WTC11 (cell line): Measurements from ENCODE around the gene PSMC1.

Experiments used
- ETV6 ChIP-seq: sonication (generic); formaldehyde crosslinking; IDR thresholded peaks from 2 replicates; pipeline ENCODE4 v1.8.1; 2022; ENCODE audit warnings: mild to moderate bottlenecking, missing genetic modification reagents
- FOXP1 ChIP-seq: sonication (generic); formaldehyde crosslinking; IDR thresholded peaks from 2 replicates; pipeline ENCODE4 v1.8.0; 2022; ENCODE audit warnings: missing genetic modification reagents, mild to moderate bottlenecking, moderate library complexity, borderline replicate concordance
- GABPB1 ChIP-seq: sonication (generic); formaldehyde crosslinking; IDR thresholded peaks from 2 replicates; pipeline ENCODE4 v1.8.1; 2023; ENCODE audit warnings: mild to moderate bottlenecking, missing genetic modification reagents
- MYBL2 ChIP-seq: sonication (generic); formaldehyde crosslinking; IDR thresholded peaks from 2 replicates; pipeline ENCODE4 v1.8.1; 2023; ENCODE audit warnings: mild to moderate bottlenecking, moderate library complexity, missing genetic modification reagents
- RELA ChIP-seq: sonication (generic); formaldehyde crosslinking; IDR thresholded peaks from 2 replicates; pipeline ENCODE4 v1.8.1; 2022; ENCODE audit warnings: missing genetic modification reagents, mild to moderate bottlenecking, borderline replicate concordance
- SMAD3 ChIP-seq: sonication (generic); formaldehyde crosslinking; IDR thresholded peaks from 2 replicates; pipeline ENCODE4 v1.8.0; 2022; ENCODE audit warnings: missing genetic modification reagents, mild to moderate bottlenecking, borderline replicate concordance
- SP1 ChIP-seq: sonication (generic); formaldehyde crosslinking; conservative IDR thresholded peaks from 2 replicates; pipeline ENCODE4 v1.8.1; 2022; ENCODE audit warnings: missing genetic modification reagents
- TEAD4 ChIP-seq: sonication (generic); formaldehyde crosslinking; IDR thresholded peaks from 2 replicates; pipeline ENCODE4 v1.8.0; 2022; ENCODE audit warnings: mild to moderate bottlenecking, missing genetic modification reagents
- ZNF219 ChIP-seq: sonication (generic); formaldehyde crosslinking; IDR thresholded peaks from 2 replicates; pipeline ENCODE4 v1.8.0; 2023; ENCODE audit warnings: missing genetic modification reagents, mild to moderate bottlenecking, borderline replicate concordance
- ZNF232 ChIP-seq: sonication (generic); formaldehyde crosslinking; IDR thresholded peaks from 2 replicates; pipeline ENCODE4 v1.8.0; 2022; ENCODE audit warnings: mild to moderate bottlenecking, missing genetic modification reagents
- TF ChIP-seq, protein P1 (sequence below): fragments of 200-600 bp; IDR thresholded peaks from 2 replicates; pipeline ENCODE4 v1.8.0; 2022; ENCODE audit warnings: antibody characterized with exemption
- TF ChIP-seq, protein P2 (sequence below): sonication (generic); formaldehyde crosslinking; conservative IDR thresholded peaks from 2 replicates; pipeline ENCODE4 v1.8.1; 2023; ENCODE audit warnings: mild to moderate bottlenecking, low read depth, missing genetic modification reagents, moderate library complexity
- TF ChIP-seq, protein P3 (sequence below): fragments of 250-450 bp; sonication (Bioruptor Pico); IDR thresholded peaks from 2 replicates; pipeline ENCODE4 v2.1.2; 2022; ENCODE audit warnings: mild to moderate bottlenecking, moderate library complexity
- TF ChIP-seq, protein P4 (sequence below): sonication (generic); formaldehyde crosslinking; IDR thresholded peaks from 2 replicates; pipeline ENCODE4 v1.8.1; 2023; ENCODE audit warnings: mild to moderate bottlenecking, missing genetic modification reagents, moderate library complexity

DNA sequence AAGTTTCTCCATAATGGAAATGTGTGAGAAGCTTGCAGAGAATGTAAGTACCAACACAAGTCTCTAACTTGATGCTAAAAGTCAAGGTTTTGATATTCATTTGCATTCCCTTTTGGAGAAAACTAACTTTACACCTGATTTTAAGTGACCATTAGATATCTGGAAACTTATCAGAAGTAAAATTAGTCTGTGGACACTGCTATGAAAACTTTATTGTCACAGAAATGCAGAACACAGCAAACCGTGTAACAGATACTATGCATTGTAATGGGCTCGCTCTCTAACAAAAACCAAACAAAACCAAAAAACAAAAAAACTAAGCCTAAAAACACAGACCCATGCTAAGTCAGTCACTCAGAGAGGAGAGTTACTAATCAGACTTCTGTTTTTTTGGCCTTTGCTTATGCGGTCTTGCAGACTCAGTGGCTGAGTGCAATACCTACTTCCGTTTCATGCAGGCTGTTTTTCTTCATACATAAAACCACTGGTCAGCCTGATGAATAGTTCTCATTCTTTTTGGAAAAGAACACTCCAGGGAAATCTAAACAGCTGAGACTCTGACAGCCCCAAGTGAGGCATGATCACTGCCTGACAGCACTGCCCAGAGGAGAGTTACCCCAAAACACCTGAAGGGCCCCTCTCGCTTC, 39.6 kb downstream of the PSMC1 start:
- TF ChIP-seq SMAD3 (CRISPR knock-in tag) (no peak), FOXP1 (CRISPR knock-in tag) (no peak), TEAD4 (CRISPR knock-in tag) (no peak), GABPB1 (CRISPR knock-in tag) (no peak), ZNF219 (CRISPR knock-in tag) (no peak), ETV6 (no peak), SP1 (CRISPR knock-in tag) (no peak), RELA (CRISPR knock-in tag) (no peak), ZNF232 (CRISPR knock-in tag) (no peak), MYBL2 (CRISPR knock-in tag) (no peak)
- TF ChIP-seq, protein P1, sequence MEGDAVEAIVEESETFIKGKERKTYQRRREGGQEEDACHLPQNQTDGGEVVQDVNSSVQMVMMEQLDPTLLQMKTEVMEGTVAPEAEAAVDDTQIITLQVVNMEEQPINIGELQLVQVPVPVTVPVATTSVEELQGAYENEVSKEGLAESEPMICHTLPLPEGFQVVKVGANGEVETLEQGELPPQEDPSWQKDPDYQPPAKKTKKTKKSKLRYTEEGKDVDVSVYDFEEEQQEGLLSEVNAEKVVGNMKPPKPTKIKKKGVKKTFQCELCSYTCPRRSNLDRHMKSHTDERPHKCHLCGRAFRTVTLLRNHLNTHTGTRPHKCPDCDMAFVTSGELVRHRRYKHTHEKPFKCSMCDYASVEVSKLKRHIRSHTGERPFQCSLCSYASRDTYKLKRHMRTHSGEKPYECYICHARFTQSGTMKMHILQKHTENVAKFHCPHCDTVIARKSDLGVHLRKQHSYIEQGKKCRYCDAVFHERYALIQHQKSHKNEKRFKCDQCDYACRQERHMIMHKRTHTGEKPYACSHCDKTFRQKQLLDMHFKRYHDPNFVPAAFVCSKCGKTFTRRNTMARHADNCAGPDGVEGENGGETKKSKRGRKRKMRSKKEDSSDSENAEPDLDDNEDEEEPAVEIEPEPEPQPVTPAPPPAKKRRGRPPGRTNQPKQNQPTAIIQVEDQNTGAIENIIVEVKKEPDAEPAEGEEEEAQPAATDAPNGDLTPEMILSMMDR: no peak
- TF ChIP-seq, protein P2, sequence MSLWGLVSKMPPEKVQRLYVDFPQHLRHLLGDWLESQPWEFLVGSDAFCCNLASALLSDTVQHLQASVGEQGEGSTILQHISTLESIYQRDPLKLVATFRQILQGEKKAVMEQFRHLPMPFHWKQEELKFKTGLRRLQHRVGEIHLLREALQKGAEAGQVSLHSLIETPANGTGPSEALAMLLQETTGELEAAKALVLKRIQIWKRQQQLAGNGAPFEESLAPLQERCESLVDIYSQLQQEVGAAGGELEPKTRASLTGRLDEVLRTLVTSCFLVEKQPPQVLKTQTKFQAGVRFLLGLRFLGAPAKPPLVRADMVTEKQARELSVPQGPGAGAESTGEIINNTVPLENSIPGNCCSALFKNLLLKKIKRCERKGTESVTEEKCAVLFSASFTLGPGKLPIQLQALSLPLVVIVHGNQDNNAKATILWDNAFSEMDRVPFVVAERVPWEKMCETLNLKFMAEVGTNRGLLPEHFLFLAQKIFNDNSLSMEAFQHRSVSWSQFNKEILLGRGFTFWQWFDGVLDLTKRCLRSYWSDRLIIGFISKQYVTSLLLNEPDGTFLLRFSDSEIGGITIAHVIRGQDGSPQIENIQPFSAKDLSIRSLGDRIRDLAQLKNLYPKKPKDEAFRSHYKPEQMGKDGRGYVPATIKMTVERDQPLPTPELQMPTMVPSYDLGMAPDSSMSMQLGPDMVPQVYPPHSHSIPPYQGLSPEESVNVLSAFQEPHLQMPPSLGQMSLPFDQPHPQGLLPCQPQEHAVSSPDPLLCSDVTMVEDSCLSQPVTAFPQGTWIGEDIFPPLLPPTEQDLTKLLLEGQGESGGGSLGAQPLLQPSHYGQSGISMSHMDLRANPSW (CRISPR knock-in tag): no peak
- TF ChIP-seq, protein P3, sequence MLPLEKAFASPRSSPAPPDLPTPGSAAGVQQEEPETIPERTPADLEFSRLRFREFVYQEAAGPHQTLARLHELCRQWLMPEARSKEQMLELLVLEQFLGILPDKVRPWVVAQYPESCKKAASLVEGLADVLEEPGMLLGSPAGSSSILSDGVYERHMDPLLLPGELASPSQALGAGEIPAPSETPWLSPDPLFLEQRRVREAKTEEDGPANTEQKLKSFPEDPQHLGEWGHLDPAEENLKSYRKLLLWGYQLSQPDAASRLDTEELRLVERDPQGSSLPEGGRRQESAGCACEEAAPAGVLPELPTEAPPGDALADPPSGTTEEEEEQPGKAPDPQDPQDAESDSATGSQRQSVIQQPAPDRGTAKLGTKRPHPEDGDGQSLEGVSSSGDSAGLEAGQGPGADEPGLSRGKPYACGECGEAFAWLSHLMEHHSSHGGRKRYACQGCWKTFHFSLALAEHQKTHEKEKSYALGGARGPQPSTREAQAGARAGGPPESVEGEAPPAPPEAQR (CRISPR knock-in tag): no peak
- TF ChIP-seq, protein P4, sequence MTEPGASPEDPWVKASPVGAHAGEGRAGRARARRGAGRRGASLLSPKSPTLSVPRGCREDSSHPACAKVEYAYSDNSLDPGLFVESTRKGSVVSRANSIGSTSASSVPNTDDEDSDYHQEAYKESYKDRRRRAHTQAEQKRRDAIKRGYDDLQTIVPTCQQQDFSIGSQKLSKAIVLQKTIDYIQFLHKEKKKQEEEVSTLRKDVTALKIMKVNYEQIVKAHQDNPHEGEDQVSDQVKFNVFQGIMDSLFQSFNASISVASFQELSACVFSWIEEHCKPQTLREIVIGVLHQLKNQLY (CRISPR knock-in tag): no peak
